Left ventricle myocardium superior (tissue), 1 donor: ENCODE measurements around the gene MSL2. TPM values are rescaled to one million over a fixed set of nuclear protein-coding genes. Genes with fewer than 3 reads are reported as not detected.
A peak's percentile ranks its signal among the peaks of the same experiment; 100 is the strongest.
"Not testable (repeated sequence)": the region's sequence is repeated elsewhere in the genome, so short reads cannot be mapped to it uniquely, and the experiment has no call there.

Source experiments
- ATAC-seq: fragments of 200-7000 bp; cut with Tn5 transposase; one replicate; pipeline ENCODE4 v1.9.1; 2020; ENCODE audit warnings: mild to moderate bottlenecking, moderate library complexity
- DNase-seq: peaks from one replicate; pipeline ENCODE4 v3.0.0-alpha.2; 2020
- intact Hi-C: fragments of 100-400 bp; cut with micrococcal nuclease; formaldehyde crosslinking; loops from one replicate; pipeline ENCODE4 v1.11.0; 2022
- total RNA-seq: library from RNA; stranded (reverse); fragmentation: NEBNext Ultra II Directional; extraction: Animal tissue kit (Norgen Biotek cat#: 25700); gene quantifications from one replicate; pipeline ENCODE4 v1.2.1, GENCODE V29; 2021
- donor health status: DM: no; HTN: yes; CAD: no; lungs with severe emphysema.

MSL2 gene
- total RNA-seq, 1 donor from 2014 or later, result 23.2 TPM

GRCh38 chr3:136152963-136153362 lies 43.2 kb downstream of the MSL2 start:
- intact Hi-C loops, result no loop called here

GRCh38 chr3:136152176-136152843 lies 43.8 kb downstream of the MSL2 start:
- ATAC-seq (no peak), DNase-seq (no peak)
- intact Hi-C loops, result no loop called here

More at GRCh38 chr3:136152963-136153362, 43.2 kb downstream of the MSL2 start:
- DNase-seq, result no peak
- ATAC-seq, result no peak

- ATAC-seq, result no peak
- intact Hi-C loops, result no loop called here
- DNase-seq, result no peak
These were observed 44.9 kb downstream of the MSL2 start for GRCh38 chr3:136151219-136151618.

GRCh38 chr3:136149667-136150066 lies 46.5 kb downstream of the MSL2 start:
- DNase-seq (no peak), ATAC-seq (no peak)
- intact Hi-C loops, result no loop called here

GRCh38 chr3:136146981-136147729 lies 49.0 kb downstream of the MSL2 start:
- DNase-seq, result no peak
- intact Hi-C loops, result no loop called here
- ATAC-seq, result no peak

GRCh38 chr3:136144397-136144796 lies 51.7 kb downstream of the MSL2 start:
- ATAC-seq, intact Hi-C loops, DNase-seq: not testable (repeated sequence)

GRCh38 chr3:136142592-136142991 lies 53.5 kb downstream of the MSL2 start:
- intact Hi-C loops, result no loop called here
- ATAC-seq (peak; percentile 56), DNase-seq (no peak)

- ATAC-seq, result no peak
- DNase-seq, result no peak
- intact Hi-C loops, result no loop called here
These were observed 54.2 kb downstream of the MSL2 start for GRCh38 chr3:136141891-136142290.

GRCh38 chr3:136141291-136141785 lies 54.8 kb downstream of the MSL2 start:
- intact Hi-C loops, result no loop called here
- DNase-seq, result no peak
- ATAC-seq, result no peak

GRCh38 chr3:136136454-136136853 lies 59.7 kb downstream of the MSL2 start:
- intact Hi-C loops, result no loop called here
- ATAC-seq (no peak), DNase-seq (no peak)

- ATAC-seq (peak; percentile 42), DNase-seq (no peak)
- intact Hi-C loops, result no loop called here
These were observed 60.9 kb downstream of the MSL2 start for GRCh38 chr3:136135039-136135802.

GRCh38 chr3:136134091-136134490 lies 62.0 kb downstream of the MSL2 start:
- DNase-seq (no peak), ATAC-seq (no peak)
- intact Hi-C loops, result no loop called here

- ATAC-seq, intact Hi-C loops, DNase-seq: not testable (repeated sequence)
These were observed 64.5 kb downstream of the MSL2 start for GRCh38 chr3:136131647-136132046.

GRCh38 chr3:136122006-136122405 lies 74.1 kb downstream of the MSL2 start:
- ATAC-seq, result no peak
- intact Hi-C loops, result no loop called here

GRCh38 chr3:136120373-136121348 lies 75.5 kb downstream of the MSL2 start:
- intact Hi-C loops, result no loop called here
- ATAC-seq (no peak), DNase-seq (no peak)

More at GRCh38 chr3:136122006-136122405, 74.1 kb downstream of the MSL2 start:
- DNase-seq, result no peak

GRCh38 chr3:136119783-136120182 lies 76.4 kb downstream of the MSL2 start:
- ATAC-seq, DNase-seq, intact Hi-C loops: not testable (repeated sequence)

- intact Hi-C loops, ATAC-seq, DNase-seq: not testable (repeated sequence)
These were observed 76.8 kb downstream of the MSL2 start for GRCh38 chr3:136119332-136119731.

GRCh38 chr3:136114421-136114820 lies 81.7 kb downstream of the MSL2 start:
- no peak for ATAC-seq
- DNase-seq, result no peak
- intact Hi-C loops, result no loop called here

- ATAC-seq (no peak), DNase-seq (no peak)
- intact Hi-C loops, result no loop called here
These were observed 85.7 kb downstream of the MSL2 start for GRCh38 chr3:136110481-136110880.
